ENCODE results near the gene MAP1B. TPM values are rescaled to one million over a fixed set of nuclear protein-coding genes. Genes with fewer than 3 reads are reported as not detected.

The MAP1B gene
- total RNA-seq, 2 donors from 2014 or later, result 87.9 to 93.3 TPM

DNA sequence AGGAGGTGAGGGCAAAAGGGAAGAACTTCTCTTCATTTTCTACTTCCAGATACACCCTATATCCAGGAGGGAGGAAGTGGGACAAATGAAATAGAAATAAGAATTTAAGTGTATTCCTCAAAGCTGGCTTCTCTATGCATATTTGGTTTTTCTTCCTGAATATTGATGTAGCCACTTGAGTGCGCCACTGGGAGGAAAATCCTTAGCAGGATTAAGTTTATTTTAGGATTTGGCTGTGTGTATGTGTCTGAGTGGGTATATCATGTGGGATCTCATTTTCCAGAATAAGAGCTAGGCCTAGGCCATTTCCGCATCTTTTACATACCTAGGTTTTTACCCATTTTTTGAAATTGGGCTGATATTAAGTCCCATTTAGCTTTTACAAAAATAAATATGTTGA, 42.5 kb downstream of the MAP1B start:
- no peaks in the 10 kb centered on the region for H3K9me3 ChIP-seq (ENCODE audit: control insufficient read depth, low read length)
- H3K27ac Mint-ChIP-seq, result no peak overlapping the region
- DNase-seq, result no peak
- no peak overlapping the region for H3K9ac ChIP-seq (ENCODE audit: extremely low read depth, low read length, poor library complexity, severe bottlenecking)
- H3K4me1 ChIP-seq (ENCODE audit: control insufficient read depth, insufficient read depth, low read length), result no peaks in the 10 kb centered on the region
- WGBS, 2 experiments (ENCODE audit: insufficient coverage in 1 of 2, insufficient read length in 1 of 2), result 100% methylated on average over 2 of the region's 2 CpGs; no CpG with 5 or more reads in 1 of the 2 experiments
- no peak overlapping the region for H3K27ac ChIP-seq (ENCODE audit: low read depth, low read length)
- peaks cover 86% of the 10 kb centered on the region for H3K36me3 ChIP-seq (ENCODE audit: control insufficient read depth, insufficient read depth, low read length)
- no peak overlapping the region for H3K4me3 ChIP-seq (ENCODE audit: low read length)
- peaks cover 39% of the 10 kb centered on the region for H3K36me3 Mint-ChIP-seq (ENCODE audit: low read depth)
- no peaks in the 10 kb centered on the region for H3K27me3 Mint-ChIP-seq (ENCODE audit: insufficient read depth)
- no peaks in the 10 kb centered on the region for H3K27me3 ChIP-seq (ENCODE audit: control insufficient read depth, insufficient read depth, low read length, poor library complexity, severe bottlenecking)
- H3K4me3 Mint-ChIP-seq, result no peak overlapping the region
- H3K4me1 Mint-ChIP-seq, result peaks cover 17% of the 10 kb centered on the region
- no peaks in the 10 kb centered on the region for H3K9me3 Mint-ChIP-seq
- TF ChIP-seq, protein P1, sequence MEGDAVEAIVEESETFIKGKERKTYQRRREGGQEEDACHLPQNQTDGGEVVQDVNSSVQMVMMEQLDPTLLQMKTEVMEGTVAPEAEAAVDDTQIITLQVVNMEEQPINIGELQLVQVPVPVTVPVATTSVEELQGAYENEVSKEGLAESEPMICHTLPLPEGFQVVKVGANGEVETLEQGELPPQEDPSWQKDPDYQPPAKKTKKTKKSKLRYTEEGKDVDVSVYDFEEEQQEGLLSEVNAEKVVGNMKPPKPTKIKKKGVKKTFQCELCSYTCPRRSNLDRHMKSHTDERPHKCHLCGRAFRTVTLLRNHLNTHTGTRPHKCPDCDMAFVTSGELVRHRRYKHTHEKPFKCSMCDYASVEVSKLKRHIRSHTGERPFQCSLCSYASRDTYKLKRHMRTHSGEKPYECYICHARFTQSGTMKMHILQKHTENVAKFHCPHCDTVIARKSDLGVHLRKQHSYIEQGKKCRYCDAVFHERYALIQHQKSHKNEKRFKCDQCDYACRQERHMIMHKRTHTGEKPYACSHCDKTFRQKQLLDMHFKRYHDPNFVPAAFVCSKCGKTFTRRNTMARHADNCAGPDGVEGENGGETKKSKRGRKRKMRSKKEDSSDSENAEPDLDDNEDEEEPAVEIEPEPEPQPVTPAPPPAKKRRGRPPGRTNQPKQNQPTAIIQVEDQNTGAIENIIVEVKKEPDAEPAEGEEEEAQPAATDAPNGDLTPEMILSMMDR (conservative IDR thresholded peaks at IDR 0.05), result no peak

DNA sequence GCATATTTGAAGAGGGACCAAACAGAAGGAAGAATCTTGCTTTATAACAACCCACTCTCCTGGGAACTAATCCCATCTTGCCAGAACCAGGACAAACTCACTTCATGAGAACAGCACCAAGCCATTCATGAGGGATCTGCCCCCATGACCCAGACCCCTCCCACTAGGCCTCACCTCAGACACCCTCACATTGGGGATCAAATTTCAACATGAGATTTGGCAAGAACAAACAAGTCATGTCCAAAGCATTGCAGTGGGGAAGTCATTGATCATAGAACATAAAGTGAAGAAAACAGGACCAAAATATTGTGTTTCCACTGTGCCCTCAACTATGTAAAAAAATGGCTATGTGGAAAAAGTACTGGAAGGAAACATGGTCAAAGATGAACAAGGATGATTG, 43.9 kb downstream of the MAP1B start:
- TF ChIP-seq, protein P1 (conservative IDR thresholded peaks at IDR 0.05), result no peak
- peaks cover 83% of the 10 kb centered on the region for H3K36me3 ChIP-seq (ENCODE audit: control insufficient read depth, insufficient read depth, low read length)
- no peaks in the 10 kb centered on the region for H3K9me3 ChIP-seq (ENCODE audit: control insufficient read depth, low read length)
- no peaks in the 10 kb centered on the region for H3K27me3 ChIP-seq (ENCODE audit: control insufficient read depth, insufficient read depth, low read length, poor library complexity, severe bottlenecking)
- peak overlapping the region; percentile 60 for H3K27ac Mint-ChIP-seq
- H3K27me3 Mint-ChIP-seq (ENCODE audit: insufficient read depth), result no peaks in the 10 kb centered on the region
- peaks cover 17% of the 10 kb centered on the region for H3K4me1 Mint-ChIP-seq
- no peak overlapping the region for H3K4me3 Mint-ChIP-seq
- H3K4me3 ChIP-seq (ENCODE audit: low read length), result no peak overlapping the region
- H3K27ac ChIP-seq (ENCODE audit: low read depth, low read length), result no peak overlapping the region
- no peaks in the 10 kb centered on the region for H3K9me3 Mint-ChIP-seq
- peaks cover 45% of the 10 kb centered on the region for H3K36me3 Mint-ChIP-seq (ENCODE audit: low read depth)
- H3K4me1 ChIP-seq (ENCODE audit: control insufficient read depth, insufficient read depth, low read length), result no peaks in the 10 kb centered on the region
- DNase-seq, result no peak
- no peak overlapping the region for H3K9ac ChIP-seq (ENCODE audit: extremely low read depth, low read length, poor library complexity, severe bottlenecking)

DNA sequence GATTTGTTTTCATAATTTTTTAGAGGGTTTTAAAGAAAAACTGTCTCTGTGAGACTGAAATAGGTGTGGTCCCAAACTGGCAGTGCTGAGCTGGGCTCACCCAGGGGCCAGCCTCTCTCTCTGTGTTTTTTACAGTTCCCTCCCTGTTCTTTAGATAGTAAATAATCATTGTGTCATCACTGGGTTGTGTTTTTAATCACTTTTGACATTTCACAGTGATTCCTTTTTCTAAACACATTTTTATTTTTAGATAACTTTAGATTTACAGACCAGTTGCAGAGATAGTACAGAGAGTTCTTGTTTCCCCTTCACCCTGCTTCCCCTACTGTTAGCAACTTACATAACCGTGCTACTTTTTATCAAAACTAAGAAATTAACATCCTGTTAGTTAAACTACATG, 44.4 kb downstream of the MAP1B start:
- WGBS, 2 experiments (ENCODE audit: insufficient coverage in 1 of 2, insufficient read length in 1 of 2), result 93 to 100% methylated on average over 1 of the region's 1 CpG
- H3K4me1 Mint-ChIP-seq, result peaks cover 17% of the 10 kb centered on the region

More for the DNA sequence above, 44.4 kb downstream of the MAP1B start:
- H3K27ac Mint-ChIP-seq, result no peak overlapping the region
- no peak overlapping the region for H3K4me3 ChIP-seq (ENCODE audit: low read length)
- H3K9me3 Mint-ChIP-seq, result no peaks in the 10 kb centered on the region
- peaks cover 47% of the 10 kb centered on the region for H3K36me3 Mint-ChIP-seq (ENCODE audit: low read depth)
- H3K9ac ChIP-seq (ENCODE audit: extremely low read depth, low read length, poor library complexity, severe bottlenecking), result no peak overlapping the region
- H3K4me1 ChIP-seq (ENCODE audit: control insufficient read depth, insufficient read depth, low read length), result no peaks in the 10 kb centered on the region
- H3K27ac ChIP-seq (ENCODE audit: low read depth, low read length), result no peak overlapping the region
- H3K9me3 ChIP-seq (ENCODE audit: control insufficient read depth, low read length), result no peaks in the 10 kb centered on the region
- no peak for DNase-seq
- no peaks in the 10 kb centered on the region for H3K27me3 Mint-ChIP-seq (ENCODE audit: insufficient read depth)
- no peaks in the 10 kb centered on the region for H3K27me3 ChIP-seq (ENCODE audit: control insufficient read depth, insufficient read depth, low read length, poor library complexity, severe bottlenecking)
- H3K36me3 ChIP-seq (ENCODE audit: control insufficient read depth, insufficient read depth, low read length), result peaks cover 83% of the 10 kb centered on the region
- TF ChIP-seq, protein P1 (conservative IDR thresholded peaks at IDR 0.05), result no peak
- no peak overlapping the region for H3K4me3 Mint-ChIP-seq
